HCT116 (cell line): ENCODE results near the gene FOXO6. TPM values are rescaled to one million over a fixed set of nuclear protein-coding genes. Genes with fewer than 3 reads are reported as not detected.

Source experiments
- ATAC-seq: fragments of 200-7000 bp; cut with Tn5 transposase; 2 replicates; pipeline ENCODE4 v1.9.1; 2020; ENCODE audit warnings: mild to moderate bottlenecking, moderate library complexity
- BruUV-seq: library from RNA; stranded (reverse); fragments of 400-500 nt; replicated peaks from 2 replicates; lab custom pipeline; 2021; lab: Mats Ljungman, UMichigan
- CTCF ChIA-PET: fragments of 300-600 bp; sonication (Branson Sonifier 250); formaldehyde crosslinking; loops from one replicate; lab custom pipeline; 2021; ENCODE audit warnings: antibody characterized with exemption; lab: Charles Lee
- POLR2A ChIA-PET: fragments of 300-600, 350-600 bp; sonication (Branson Sonifier 250); formaldehyde crosslinking; loops from one replicate; lab custom pipeline; 2021; ENCODE audit warnings: antibody characterized with exemption; lab: Charles Lee
- RAD21 ChIA-PET, 2 experiments: fragments of 300-600 bp; sonication (Branson Sonifier 250); formaldehyde crosslinking; loops; one replicate each; lab custom pipeline; 2023; ENCODE audit warnings: low total read pairs in 2 of 2; ENCODE audit not compliant: uncharacterized antibody in 2 of 2, unreplicated experiment in 2 of 2, low non-redundant PET in 1 of 2; lab: Charles Lee
- DNase-seq: peaks from one replicate; pipeline ENCODE4 v3.0.0-alpha.2; 2010; ENCODE audit warnings: low read depth, low spot score
- H2AFZ ChIP-seq: fragments of 200-600 bp; shearing (Covaris generic), sonication (generic); 2 replicates; pipeline ENCODE4 v1.6.1; 2017; ENCODE audit warnings: low read depth, mixed run types, mixed read lengths, antibody characterized with exemption, low read length; ENCODE audit not compliant: poor library complexity, severe bottlenecking
- H3K27ac ChIP-seq: 2 replicates; pipeline ENCODE4 v1.5.1; 2012; ENCODE audit warnings: low read depth, low read length
- H3K27me3 ChIP-seq: fragments of 200-600 bp; sonication (generic); 2 replicates; pipeline ENCODE4 v1.6.1; 2016; ENCODE audit warnings: mixed run types, low read length, mixed read lengths; ENCODE audit not compliant: insufficient read depth
- H3K36me3 ChIP-seq, 2 experiments: fragments of 200-500 bp in 1 of 2; fragments of 200-600 bp in 1 of 2; sonication (Bioruptor generic) in 1 of 2; sonication (generic) in 1 of 2; 2 replicates each; pipeline versions ENCODE4 v1.5.1 to v1.6.1; 2014 to 2016; ENCODE audit warnings: low read length in 2 of 2, inconsistent platforms in 1 of 2, mixed read lengths in 1 of 2, mixed run types in 1 of 2; ENCODE audit not compliant: insufficient read depth in 2 of 2, control insufficient read depth in 1 of 2
- H3K4me1 ChIP-seq, 2 experiments: fragments of 200-600 bp in 1 of 2; sonication (generic) in 1 of 2; 2 replicates each; pipeline versions ENCODE4 v1.5.1 to v1.6.1; 2012 to 2017; ENCODE audit warnings: low read length in 2 of 2, inconsistent platforms in 1 of 2, mild to moderate bottlenecking in 1 of 2, mixed read lengths in 1 of 2, mixed run types in 1 of 2, moderate library complexity in 1 of 2; ENCODE audit not compliant: insufficient read depth in 2 of 2, control insufficient read depth in 1 of 2
- H3K4me2 ChIP-seq: fragments of 200-600 bp; sonication (generic); 2 replicates; pipeline ENCODE4 v1.6.1; 2017; ENCODE audit warnings: mixed run types, low read length, mixed read lengths
- H3K4me3 ChIP-seq, 2 experiments: fragments of 200-600 bp in 1 of 2; sonication (generic) in 1 of 2; replicated peaks in 1 of 2; 2 replicates each; pipeline ENCODE4 v1.5.1; 2011 to 2016; ENCODE audit warnings: low read length in 2 of 2, control low read depth in 1 of 2, low read depth in 1 of 2, mild to moderate bottlenecking in 1 of 2, mixed read lengths in 1 of 2, mixed run types in 1 of 2
- H3K79me2 ChIP-seq: fragments of 200-600 bp; sonication (generic); 2 replicates; pipeline ENCODE4 v1.6.1; 2017; ENCODE audit warnings: mild to moderate bottlenecking, mixed run types, low read length, moderate library complexity, mixed read lengths; ENCODE audit not compliant: insufficient read depth
- H3K9ac ChIP-seq: fragments of 200-600 bp; sonication (generic); 2 replicates; pipeline ENCODE4 v1.6.1; 2016; ENCODE audit warnings: low read length, mixed read lengths
- H3K9me2 ChIP-seq: fragments of 200-600 bp; sonication (generic), shearing (Covaris generic); 2 replicates; pipeline ENCODE4 v1.6.1; 2017; ENCODE audit warnings: mixed run types, mild to moderate bottlenecking, moderate library complexity; ENCODE audit not compliant: insufficient read depth
- H3K9me3 ChIP-seq, 2 experiments: fragments of 200-500 bp in 1 of 2; fragments of 200-600 bp in 1 of 2; sonication (Bioruptor generic) in 1 of 2; sonication (generic) in 1 of 2; 2 replicates each; pipeline ENCODE4 v1.6.1; 2014 to 2017; ENCODE audit warnings: low read length in 2 of 2, mixed read lengths in 2 of 2, inconsistent platforms in 1 of 2, low read depth in 1 of 2, mild to moderate bottlenecking in 1 of 2, mixed run types in 1 of 2, moderate library complexity in 1 of 2; ENCODE audit not compliant: control insufficient read depth in 1 of 2, insufficient read depth in 1 of 2
- H4K20me1 ChIP-seq: fragments of 200-600 bp; sonication (generic), shearing (Covaris generic); 2 replicates; pipeline ENCODE4 v1.6.1; 2017; ENCODE audit warnings: mixed run types, mild to moderate bottlenecking, moderate library complexity; ENCODE audit not compliant: insufficient read depth
- ATF3 ChIP-seq: IDR thresholded peaks from 2 replicates; pipeline ENCODE4 v1.6.1; 2012
- ELF1 ChIP-seq: IDR thresholded peaks from 2 replicates; pipeline ENCODE4 v1.6.1; 2012; ENCODE audit warnings: low read depth, borderline replicate concordance
- EZH2phosphoT487 ChIP-seq: fragments of 200-600 bp; IDR thresholded peaks from 2 replicates; pipeline ENCODE4 v1.6.1; 2018; ENCODE audit warnings: antibody characterized with exemption, borderline replicate concordance
- FOSL1 ChIP-seq: IDR thresholded peaks from 2 replicates; pipeline ENCODE4 v1.6.1; 2012; ENCODE audit warnings: low read depth
- POLR2A ChIP-seq: IDR thresholded peaks from 2 replicates; pipeline ENCODE4 v1.7.0; 2011; ENCODE audit warnings: borderline replicate concordance; ENCODE audit not compliant: insufficient read depth, insufficient read length; ENCODE audit errors: extremely low read depth
- RAD21 ChIP-seq: IDR thresholded peaks from 2 replicates; pipeline ENCODE4 v1.6.1; 2012; ENCODE audit warnings: low read depth, mild to moderate bottlenecking
- REST ChIP-seq: IDR thresholded peaks from 2 replicates; pipeline ENCODE4 v1.6.1; 2012; ENCODE audit warnings: low read depth
- intact Hi-C: fragments of 100-400 bp; cut with micrococcal nuclease; formaldehyde crosslinking; loops from 2 replicates; pipeline ENCODE4 v1.10.0; 2022
- total RNA-seq: library from RNA; stranded (reverse); gene quantifications from one replicate; pipeline ENCODE4 v1.2.1, GENCODE V29; 2021; ENCODE audit not compliant: unreplicated experiment

Gene FOXO6
- total RNA-seq, 1 experiment from 2014 or later, result 7.0 TPM

GRCh38 chr1:41417746-41418145, 56.5 kb downstream of the FOXO6 start:
- ChIA-PET RAD21 (interaction anchor here (1.2 to 2.4 kb wide), 5 partner anchors 15 to 135 kb away, joined by 3 to 10 read pairs (median 8); no protein-coding TSS in a partner anchor), CTCF (interaction anchor here (0.9 to 4.5 kb wide), 11 partner anchors 11 to 134 kb away, joined by 3 to 53 read pairs (median 6); partner anchors contain the start of gene FOXO6), POLR2A (interaction anchor here (1.0 to 1.5 kb wide), 3 partner anchors 16 to 95 kb away, joined by 3 to 6 read pairs (median 6); partner anchors contain the start of gene FOXO6)
- TF ChIP-seq FOSL1, result no peak
- no peak for TF ChIP-seq EZH2phosphoT487
- TF ChIP-seq REST, result no peak
- no peak for TF ChIP-seq ATF3
- TF ChIP-seq POLR2A, result no peak
- no peak for TF ChIP-seq ELF1
- no peak for TF ChIP-seq RAD21
- Histone ChIP-seq H3K36me3 (no peaks in the 10 kb centered on the region), H3K9me3 (no peaks in the 10 kb centered on the region), H3K79me2 (no peaks in the 10 kb centered on the region), H2AFZ (no peak overlapping the region), H4K20me1 (no peaks in the 10 kb centered on the region), H3K27ac (peak overlapping the region; percentile 34; the same call in 1 of the 2 replicates), H3K4me2 (peak overlapping the region; percentile 58), H3K9me2 (no peaks in the 10 kb centered on the region), H3K27me3 (no peaks in the 10 kb centered on the region), H3K9ac (peak overlapping the region; percentile 42), H3K4me3 (no peak overlapping the region), H3K4me1 (peaks cover 18 to 36% of the 10 kb centered on the region in 2 experiments; a peak in 3 of 4 replicates)
- no peak for DNase-seq
- BruUV-seq, result no TSS peak
- intact Hi-C loops, result loop anchor here (1.0 to 2.0 kb wide), 4 partner anchors 57 to 149 kb away; partner anchors contain the start of gene FOXO6
- ATAC-seq, result no peak
